Renal cortex interstitium (tissue), 11 donors: ENCODE data around the gene HOXD3. TPM values are rescaled to one million over a fixed set of nuclear protein-coding genes. Genes with fewer than 3 reads are reported as not detected.
A peak's percentile ranks its signal among the peaks of the same experiment; 100 is the strongest.

Experiments
- DNase-seq, 11 donors: peaks; one replicate each; pipeline ENCODE4 v3.0.0-alpha.2; 2013; ENCODE audit warnings: low read depth in 9 of 11, low spot score in 4 of 11; ENCODE audit errors: extremely low read depth in 1 of 11
- polyA plus RNA-seq, 3 donors: library from polyadenylated mRNA; unstranded; fragments of 120-200 nt; gene quantifications; one replicate each; pipeline ENCODE4 v1.2.1, GENCODE V29; 2013; ENCODE audit not compliant: insufficient read length in 3 of 3

HOXD3 gene
- polyA plus RNA-seq, 3 donors, result 25.3 to 30.3 (median 26.5) TPM

GRCh38 chr2:176157499-176158185 is 535 bp downstream of the HOXD3 start:
- peak in 1 of 11 donors; percentile 55 for DNase-seq

- peak in 1 of 11 donors; percentile 44 for DNase-seq
These were observed 1.1 kb downstream of the HOXD3 start for GRCh38 chr2:176158186-176158591.

- DNase-seq, result peak in 1 of 11 donors; percentile 63
These were observed 2.0 kb downstream of the HOXD3 start for GRCh38 chr2:176158855-176159662.

GRCh38 chr2:176159663-176160250 is 2.6 kb downstream of the HOXD3 start:
- peak in 1 of 11 donors; percentile 12 for DNase-seq

GRCh38 chr2:176160251-176160985 is 3.3 kb downstream of the HOXD3 start:
- no peak for DNase-seq

- DNase-seq, result no peak
These were observed 4.1 kb downstream of the HOXD3 start for GRCh38 chr2:176160986-176161824.

- no peak for DNase-seq
These were observed 4.9 kb downstream of the HOXD3 start for GRCh38 chr2:176161825-176162626.

- peak in 1 of 11 donors; percentile 79 for DNase-seq
These were observed 6.0 kb downstream of the HOXD3 start for GRCh38 chr2:176162911-176163671.

- DNase-seq, result no peak
These were observed 6.6 kb downstream of the HOXD3 start for GRCh38 chr2:176163672-176164056.

- no peak for DNase-seq
These were observed 7.1 kb downstream of the HOXD3 start for GRCh38 chr2:176164201-176164600.

GRCh38 chr2:176164611-176165369 is 7.7 kb downstream of the HOXD3 start:
- peak in 1 of 11 donors; percentile 84 for DNase-seq

- DNase-seq, result no peak
These were observed 8.4 kb downstream of the HOXD3 start for GRCh38 chr2:176165370-176166050.

- DNase-seq, result no peak
These were observed 9.2 kb downstream of the HOXD3 start for GRCh38 chr2:176166272-176166671.

GRCh38 chr2:176167398-176167797 is 10.3 kb downstream of the HOXD3 start:
- DNase-seq, result no peak

- DNase-seq, result no peak
These were observed 12.1 kb downstream of the HOXD3 start for GRCh38 chr2:176169181-176169580.

- no peak for DNase-seq
These were observed 12.6 kb downstream of the HOXD3 start for GRCh38 chr2:176169711-176170110.
